GM21786 (cell line): ENCODE measurements around the gene ITGA11.

Experiments used
- ATAC-seq: cut with Tn5 transposase; IDR thresholded peaks from one replicate; pipeline ENCODE4 v1.9.1; 2021; ENCODE audit not compliant: unreplicated experiment

The ITGA11 gene

DNA sequence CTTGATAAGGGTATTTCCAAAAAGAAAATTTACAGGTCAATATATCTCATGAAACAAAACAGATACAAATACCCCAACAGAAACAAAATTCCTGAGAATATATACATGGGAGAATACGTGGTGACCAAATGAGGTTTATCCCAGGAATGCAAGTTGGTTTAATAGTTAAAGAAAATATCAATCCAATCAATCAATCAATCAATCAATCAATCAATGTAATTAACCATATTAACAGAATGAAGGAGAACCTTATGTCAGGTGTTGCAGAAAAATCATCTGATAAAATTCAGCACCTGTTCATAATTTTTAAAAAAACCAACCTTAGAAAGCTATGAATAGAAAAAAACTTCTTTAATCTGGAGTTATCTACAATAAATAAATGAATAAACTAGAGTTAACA lies 35.9 kb downstream of the ITGA11 start:
- ATAC-seq, result no peak

DNA sequence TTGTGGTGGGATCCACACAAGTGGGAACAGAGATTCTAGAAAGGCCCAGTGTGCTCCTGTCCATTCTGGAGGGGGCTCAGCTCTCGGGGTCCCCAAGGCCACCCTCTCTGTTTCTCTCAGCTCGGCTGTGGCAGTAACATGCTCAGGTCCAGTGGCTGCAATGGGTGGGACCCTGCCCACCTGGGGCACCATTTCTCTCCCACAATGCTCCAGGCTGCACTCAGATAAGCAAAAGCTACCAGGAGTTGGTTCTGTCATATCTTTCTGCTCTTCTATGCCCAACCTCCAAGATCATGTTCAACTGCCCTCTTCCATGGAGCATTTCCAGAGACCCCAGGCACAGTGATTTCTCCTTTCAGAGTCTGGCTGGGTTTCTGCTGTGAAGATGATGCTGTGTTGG lies 40.8 kb downstream of the ITGA11 start:
- ATAC-seq, result no peak

DNA sequence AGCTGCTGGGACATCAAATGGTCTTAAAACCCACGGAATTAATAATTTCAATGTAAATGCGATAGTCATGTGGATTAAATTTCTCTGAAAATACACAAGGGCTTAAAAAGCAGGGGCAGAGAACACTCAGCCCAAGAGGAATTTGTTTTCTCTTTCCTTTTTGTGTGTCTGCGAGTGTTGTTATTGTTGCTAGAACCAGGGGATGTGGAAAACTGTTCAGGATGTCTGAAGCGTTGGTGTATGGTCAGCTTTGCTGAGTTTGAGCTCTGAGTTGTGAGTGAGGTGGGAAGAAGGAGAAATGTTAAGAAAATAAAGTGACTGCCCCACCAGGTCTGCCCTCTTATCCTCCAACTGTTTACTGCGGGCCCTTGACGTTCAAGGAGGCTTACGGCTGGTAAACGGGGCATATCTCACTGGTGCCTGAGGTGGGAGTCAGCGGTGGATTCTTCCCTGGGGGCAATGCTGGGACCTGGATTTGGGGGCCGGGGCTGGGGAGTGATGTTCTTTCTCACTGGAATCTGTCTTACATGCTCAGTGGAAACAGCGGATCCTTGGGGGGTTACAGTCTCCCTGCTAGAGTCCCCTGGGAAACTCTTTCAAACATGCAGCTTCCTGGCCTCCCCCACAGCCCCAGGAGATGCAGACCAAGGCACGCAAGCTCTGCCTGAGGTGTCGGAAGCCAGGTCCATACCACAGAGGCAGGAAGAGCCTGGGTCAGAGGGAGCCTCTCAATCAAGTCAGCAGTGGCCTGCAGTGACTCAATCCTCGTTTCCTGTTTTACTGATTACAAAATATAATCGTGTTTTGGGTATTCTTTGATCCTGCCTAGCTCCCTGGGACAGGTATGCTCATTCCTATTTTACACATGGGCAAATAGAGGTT lies 41.8 kb downstream of the ITGA11 start:
- no peak for ATAC-seq

DNA sequence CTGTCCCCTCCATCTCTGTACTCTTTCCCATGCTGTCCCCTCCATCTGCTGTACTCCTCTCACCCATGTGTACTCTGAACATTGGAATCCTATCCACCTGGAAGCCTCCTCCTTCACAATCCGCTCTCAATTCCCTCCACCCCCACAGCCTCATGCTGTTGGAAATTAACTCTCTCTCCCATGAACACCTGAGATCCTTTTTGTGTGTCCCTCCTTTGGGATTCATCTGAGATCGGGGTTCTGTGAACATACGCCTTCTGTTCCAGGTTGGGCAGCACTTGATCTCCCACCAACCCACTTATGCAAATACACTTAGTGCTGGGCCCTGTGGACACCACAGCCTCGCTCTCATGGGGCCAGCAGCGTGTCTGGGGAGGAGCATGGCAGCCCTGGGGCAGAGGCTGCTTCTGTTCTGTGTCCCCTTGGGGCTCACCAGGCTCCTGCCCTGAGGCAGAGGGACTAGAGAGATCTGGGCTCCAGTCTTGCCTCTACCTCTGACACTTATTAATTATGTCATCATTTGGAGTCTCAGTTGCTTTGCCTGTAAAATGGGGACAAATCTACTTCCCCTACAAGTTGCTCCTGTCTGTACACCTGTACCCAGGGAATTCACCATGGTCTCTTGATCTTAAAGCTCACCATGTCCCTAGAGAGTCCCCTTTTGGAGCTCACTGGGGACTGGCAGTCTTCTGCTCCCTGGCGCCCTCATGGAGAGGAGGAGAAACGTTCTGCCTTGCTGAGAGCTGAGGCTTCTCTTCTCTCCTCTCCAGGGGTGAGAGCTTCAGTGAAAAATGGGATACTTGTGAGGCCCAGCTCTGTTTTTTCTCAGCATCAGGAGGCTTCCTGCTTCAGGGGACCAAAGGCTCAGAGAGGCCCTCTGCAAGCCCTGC lies 42.7 kb downstream of the ITGA11 start:
- ATAC-seq, result no peak

DNA sequence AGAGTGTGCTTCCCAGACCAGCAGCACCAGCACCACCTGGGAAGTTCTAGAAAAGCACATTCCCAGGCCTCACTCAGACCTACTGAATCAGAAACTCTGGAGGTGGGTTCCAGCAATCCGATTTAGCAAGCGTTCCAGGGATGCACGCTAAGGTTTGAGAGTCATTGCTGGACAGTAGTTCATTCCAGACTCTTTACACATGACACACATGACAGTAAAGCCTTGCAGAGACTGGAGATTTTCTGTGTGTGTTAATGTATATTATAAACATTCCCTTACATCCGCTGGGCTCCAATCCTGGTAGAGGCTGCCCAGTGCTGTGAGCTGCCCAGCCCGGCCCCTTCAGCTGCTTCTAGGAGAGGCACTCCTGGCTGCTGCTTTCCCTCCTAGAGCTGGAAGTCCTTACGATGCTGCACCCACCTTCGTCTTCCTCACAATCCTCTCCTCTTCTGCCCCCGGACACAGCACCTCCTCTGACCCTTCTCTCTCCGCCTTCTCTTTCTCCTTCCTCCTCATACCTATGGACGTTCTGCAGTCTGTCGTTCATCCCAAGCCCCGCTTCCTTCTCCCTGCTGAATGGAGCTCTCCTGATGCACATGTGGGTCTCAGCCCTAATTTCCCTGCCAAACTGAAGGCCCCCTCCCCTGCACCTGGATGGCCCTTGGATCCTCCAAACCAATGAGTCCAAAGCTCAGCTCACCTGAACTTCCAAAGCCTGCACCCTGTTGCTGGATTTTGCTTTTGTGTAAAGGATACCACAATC lies 44.4 kb downstream of the ITGA11 start:
- ATAC-seq, result no peak

DNA sequence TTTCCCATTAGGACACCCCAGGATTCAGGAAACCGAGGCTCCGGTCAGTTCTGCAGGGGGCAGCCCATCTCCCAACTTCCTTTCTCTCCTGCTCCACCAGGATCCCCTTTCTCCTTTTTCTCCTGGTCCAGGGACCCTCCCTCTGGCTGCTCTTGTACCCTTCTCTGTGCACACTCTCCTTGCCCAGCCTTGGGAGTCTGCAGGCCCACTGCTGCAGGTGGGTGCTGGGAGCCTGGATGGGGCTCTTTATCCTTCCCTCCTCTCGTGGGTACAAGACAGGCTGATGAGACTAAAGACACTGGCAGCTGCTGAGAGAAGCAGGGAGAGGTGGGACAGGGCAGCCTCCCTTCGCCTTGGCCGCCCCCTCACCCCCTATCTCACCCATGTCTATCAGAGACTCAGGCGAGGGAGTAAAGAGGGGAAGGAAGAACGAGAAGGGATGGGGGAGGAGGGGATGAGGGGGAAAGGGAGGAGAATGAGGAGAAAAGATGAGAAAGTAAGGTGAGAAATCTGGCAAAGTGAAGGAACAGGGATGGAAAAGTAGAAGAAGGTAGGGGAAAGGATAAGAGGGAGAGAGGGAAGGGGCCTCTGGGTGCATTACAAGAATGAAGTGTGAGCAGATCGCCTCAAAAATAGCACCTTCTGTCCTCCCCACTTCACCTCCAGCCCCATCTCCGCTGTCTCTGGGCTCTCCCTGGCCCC lies 45.2 kb downstream of the ITGA11 start:
- no peak for ATAC-seq

DNA sequence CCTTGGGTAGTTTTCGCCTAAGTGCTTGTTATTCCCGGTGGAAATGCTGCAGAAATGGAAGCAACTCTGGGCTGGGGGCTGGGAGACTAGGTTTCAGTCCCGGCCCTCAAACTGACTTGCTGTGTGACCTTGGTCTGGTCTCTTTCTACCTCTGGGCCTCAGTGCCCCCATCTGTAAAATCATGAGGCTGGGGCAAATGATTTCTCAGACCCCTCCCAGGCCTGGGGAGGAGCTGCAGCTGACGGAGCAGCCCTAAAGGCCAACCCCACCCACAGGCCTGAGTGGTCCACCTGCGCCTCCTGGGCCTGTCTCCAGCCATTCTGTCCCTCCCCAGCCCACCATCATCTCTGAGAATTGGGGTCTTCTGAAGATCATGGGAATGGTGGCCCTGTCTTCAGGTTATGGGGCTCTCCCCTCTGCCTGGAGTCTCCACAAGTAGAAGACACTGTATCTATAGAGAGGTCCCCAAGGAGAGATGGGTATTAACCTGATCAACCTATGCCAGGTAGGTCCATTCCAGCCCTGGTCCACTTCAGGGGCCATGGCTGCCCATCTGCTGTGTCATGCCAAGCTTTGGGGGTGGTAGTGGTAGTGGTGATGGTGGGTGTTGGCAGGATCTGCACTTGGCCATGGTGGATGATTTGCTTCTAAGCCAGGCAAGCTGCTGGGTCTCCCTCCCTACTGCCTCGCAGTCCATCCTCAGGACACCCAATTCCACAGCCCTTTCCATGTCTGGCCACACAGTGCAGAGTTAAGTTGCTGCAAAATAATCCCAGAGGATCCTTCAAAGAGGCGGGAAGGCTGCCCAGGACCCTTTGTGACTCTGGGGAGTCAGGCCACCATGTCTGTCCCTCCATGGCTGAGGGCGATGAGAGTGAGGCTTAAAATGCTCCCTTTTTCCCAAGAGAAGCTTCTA lies 46.0 kb downstream of the ITGA11 start:
- ATAC-seq, result no peak

DNA sequence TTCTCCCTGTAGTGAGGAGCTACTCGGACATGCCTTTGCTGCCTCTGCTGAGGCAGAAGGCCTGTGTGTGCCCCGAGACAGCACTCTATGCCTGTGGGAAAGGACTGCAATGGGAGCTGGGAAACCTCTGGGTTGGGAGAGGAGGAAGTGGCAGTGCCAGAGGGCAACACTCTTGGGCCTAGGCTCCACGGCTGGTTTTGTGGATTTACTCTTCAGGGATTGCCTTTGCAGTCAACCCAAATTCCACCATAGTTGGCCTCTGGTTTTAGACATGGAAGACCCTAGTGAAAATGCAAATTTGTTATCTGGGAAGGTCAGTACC lies 46.8 kb downstream of the ITGA11 start:
- no peak for ATAC-seq

DNA sequence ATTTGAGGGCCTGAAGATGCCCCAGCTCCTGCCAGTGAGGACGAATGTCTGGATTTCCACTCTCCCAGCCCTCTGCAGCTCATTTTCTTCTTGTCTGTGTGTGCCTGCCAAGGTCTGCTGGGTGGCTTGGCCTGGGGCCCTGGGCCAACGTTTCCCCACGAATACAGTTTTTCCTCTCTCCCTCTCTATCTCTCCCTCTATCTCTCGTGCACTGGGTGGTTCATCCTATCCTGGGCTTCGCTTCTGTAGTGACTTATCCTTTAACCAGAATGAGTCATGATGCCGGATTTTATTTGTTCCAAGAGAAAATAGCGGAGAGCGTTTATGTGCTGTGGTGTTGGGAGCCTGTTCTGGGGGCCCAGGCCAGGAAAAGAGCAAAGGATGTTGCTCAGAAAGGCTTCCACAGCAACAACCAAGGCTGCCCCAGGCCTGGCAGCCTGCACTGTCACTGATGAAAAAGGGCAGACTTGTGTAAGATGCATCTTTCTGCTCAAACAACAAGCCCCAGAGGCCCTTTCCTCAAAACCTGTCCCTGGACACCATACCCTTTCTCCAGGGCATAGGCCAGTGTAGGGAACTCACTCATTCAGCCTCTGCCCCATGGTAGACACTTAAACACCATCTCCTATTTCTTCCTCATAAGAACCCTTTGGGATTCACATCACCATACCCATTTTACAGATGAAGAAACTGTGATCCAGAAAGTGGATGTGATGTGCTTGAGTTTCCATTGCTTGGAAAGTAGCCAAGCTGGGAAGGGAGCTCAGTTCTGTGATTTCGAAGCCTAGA lies 47.3 kb downstream of the ITGA11 start:
- ATAC-seq, result no peak

DNA sequence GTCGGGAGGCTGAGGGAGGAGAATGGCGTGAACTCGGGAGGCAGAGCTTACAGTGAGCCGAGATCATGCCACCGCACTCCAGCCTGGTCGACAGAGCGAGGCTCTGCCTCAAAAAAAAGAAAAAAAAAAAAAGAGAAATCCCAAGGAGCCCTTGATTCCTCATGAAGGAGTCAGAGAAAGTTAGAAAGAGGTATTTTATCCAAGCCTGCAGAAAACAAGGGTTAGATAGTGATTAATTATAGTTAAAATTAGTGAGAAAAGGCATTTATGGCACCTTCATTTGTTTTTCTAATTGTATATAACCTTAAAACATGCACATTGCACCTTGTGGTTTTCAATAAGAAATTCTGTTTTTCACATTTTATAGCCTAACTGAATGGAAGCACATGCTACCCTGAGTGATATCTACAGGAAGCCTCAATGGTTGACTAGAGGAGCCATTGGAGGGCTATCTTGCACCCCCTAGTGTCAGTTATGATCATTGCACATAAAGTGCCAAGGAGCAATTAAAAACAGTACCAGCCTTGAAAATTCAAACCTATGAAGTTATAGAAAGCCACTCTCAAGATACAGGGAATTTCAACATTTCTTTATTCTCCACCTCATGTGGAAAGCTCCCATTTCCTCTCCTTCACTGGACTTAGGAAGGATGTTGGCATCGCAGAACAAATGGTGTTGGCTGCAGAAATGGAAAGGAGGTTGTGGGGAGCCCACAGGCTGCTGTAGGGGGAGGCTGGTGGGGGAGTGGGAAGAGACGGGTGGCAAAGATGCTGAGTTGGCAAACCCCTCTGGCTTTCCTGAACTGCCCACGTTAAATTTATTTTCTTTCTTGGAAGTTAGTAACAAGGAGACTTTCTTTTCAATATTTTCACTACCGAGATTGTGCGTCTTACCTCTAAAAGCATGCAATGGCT lies 48.5 kb downstream of the ITGA11 start:
- ATAC-seq, result no peak

DNA sequence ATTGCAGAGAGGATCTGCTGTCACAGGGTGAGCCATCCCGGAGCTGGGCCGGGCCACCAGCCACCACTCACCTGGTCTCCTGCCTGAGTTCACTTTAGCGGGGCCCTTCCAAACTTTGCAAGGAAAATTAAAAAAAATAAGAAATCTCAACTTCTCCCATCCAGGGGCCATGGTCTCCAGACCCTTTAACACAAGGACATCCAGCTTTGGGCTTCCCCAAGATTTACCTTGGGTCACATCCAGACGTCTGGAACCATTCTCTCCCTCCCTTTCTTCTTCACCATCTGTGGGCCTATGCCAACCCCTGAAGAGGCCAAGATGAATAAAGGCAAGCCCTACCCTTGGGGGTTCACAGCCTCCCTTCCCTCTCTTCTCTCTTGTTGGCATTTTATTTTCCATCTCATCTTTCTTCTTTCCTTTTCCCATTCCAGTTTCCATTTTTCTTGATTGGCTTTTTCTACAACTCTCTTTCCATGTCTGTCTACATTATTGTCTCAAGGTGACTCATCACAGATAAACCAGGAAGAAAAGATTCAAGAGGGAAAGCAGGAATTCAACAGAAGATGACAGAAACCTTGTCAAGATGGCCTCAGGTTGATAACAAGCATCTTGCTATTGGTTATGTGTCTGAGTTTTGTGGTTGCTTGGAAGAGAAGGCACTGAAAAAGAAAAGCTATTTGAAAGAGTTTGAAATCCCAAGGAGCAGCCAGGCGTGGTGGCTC lies 49.5 kb downstream of the ITGA11 start:
- ATAC-seq, result no peak

DNA sequence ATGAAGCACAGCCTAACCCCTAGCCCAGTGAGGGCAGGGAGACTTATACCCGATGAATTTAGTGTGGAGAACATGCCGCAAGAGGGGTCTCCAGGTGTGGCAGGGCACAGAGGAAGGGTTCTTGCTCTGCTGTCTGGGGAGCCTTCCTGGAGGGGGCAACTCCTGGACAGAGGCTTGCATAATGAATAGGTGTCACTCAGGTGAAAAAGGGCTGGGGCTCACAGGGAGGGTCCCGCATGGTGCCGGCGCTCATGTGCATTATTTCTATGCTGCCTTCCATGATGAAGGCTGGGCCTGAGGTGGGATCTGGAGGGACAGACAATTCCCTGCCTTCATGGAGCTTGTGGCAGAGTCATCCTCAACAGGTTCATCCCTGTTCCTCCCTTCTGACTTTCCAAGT lies 51.5 kb downstream of the ITGA11 start:
- no peak for ATAC-seq

DNA sequence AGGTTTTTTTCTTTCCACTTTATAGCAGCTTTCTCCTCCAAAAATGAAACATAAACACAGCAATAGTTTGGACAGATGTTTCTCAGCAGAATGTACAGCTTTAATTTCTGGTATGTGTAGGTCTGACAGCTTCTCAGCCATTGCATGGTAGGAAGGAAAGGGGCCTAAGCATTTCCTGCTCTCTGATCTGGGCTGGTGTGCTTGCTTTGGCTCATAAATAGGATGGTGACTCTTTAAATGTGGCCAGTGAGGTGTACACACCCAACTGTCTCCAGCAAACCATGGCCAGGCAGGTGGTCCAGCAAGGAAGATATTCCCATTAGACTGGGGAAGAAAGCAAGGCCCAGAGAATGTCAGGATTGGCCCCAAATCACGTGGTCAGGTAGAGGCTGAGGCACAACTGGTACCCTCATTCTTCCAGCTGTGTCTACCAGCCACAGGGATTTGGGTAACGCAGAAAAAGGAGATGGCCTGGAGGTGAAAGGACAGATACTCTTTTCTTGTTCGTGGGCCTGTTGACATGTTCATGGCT lies 52.1 kb downstream of the ITGA11 start:
- ATAC-seq, result no peak

DNA sequence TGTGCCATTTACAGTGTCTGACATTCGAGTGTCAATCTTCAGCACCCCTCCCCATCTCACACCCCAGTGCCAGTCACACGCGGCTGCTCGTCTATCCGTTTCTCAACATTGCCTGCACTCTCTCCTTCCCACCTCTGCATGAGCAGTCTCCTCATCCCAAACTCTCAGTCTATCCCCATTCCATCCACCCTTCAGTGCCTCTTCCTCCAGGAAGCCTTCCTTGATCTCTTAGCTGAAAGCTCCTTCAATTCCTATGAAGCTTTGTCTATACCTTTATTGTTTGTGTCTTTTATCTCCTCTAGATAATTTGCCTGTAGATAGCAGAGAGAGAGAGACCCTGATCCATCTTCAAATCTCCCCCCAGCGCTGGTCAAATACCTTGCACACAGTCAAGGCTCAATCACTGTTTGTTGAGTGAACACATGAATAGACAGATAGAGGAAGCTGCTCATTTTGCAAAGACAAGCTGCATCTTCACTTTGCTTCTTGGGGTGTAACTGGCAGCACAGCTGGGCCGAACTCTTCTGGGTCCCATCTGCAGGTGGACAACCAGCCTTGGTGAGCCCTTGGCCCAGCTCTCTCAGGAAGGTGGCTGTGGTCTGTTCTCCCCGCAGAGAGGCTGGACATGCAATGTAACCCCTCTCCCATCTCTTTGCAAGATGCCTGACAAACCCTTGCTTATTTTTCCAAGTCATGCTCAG lies 52.8 kb downstream of the ITGA11 start:
- ATAC-seq, result no peak

DNA sequence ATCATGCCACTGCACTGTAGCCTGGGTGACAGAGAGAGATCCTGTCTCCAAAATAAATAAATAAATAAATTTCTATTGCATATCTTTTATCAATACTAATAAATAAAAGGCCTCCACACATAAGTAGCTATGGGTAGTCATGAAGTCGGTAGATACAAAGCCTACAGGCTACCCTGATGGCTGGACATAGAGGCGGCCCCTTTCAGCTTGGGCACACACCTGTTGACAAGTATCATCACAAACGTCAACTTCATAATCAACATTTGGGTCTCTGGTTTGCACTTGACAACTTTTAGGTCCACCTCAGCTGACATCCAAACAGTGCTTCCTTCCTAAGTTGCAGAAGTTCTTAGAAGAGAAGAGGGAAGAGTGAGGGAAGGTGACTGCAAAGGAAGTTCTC lies 53.4 kb downstream of the ITGA11 start:
- no peak for ATAC-seq

DNA sequence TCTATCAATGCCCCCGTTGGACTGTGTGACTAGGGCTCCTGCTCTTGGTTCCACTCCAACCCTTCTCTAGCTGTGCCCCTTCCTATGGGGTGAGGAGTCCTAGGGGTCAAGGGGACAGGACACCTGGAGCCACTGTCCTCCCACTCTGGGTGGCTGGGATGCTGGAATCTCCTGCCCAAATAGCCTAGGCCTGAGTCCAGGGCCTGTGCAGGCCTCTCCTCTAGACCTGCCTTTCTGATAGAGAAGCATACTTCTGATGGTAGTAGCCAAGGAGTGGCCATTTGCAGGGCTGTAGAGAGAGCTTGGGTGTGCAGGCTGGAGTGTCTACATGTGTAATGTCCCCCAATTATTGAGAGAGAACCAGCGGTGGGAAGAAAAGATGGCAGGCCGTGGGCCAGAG lies 54.2 kb downstream of the ITGA11 start:
- ATAC-seq, result no peak
